Colonic mucosa (tissue), 4 donors: ENCODE data around the gene RBM23. TPM values are rescaled to one million over a fixed set of nuclear protein-coding genes. Genes with fewer than 3 reads are reported as not detected.

Source experiments
- DNase-seq: peaks from one replicate; pipeline ENCODE4 v3.0.0-alpha.2; 2020
- H3K27ac ChIP-seq: fragments of 200-600 bp; one replicate; pipeline ENCODE4 v1.8.0; 2021
- H3K27me3 ChIP-seq: fragments of 200-600 bp; one replicate; pipeline ENCODE4 v1.8.0; 2021
- H3K36me3 ChIP-seq: fragments of 200-600 bp; one replicate; pipeline ENCODE4 v1.8.0; 2021
- H3K4me1 ChIP-seq: fragments of 200-600 bp; one replicate; pipeline ENCODE4 v1.8.0; 2021; ENCODE audit warnings: mild to moderate bottlenecking
- H3K4me3 ChIP-seq: fragments of 200-600 bp; one replicate; pipeline ENCODE4 v1.8.0; 2021
- H3K9ac ChIP-seq, 2 donors: one replicate each; pipeline ENCODE4 v1.7.0; 2013; ENCODE audit warnings: control low read depth in 2 of 2, low read depth in 2 of 2, low read length in 2 of 2
- H3K9me3 ChIP-seq: fragments of 200-600 bp; one replicate; pipeline ENCODE4 v1.8.0; 2021
- intact Hi-C: fragments of 100-400 bp; cut with DNase I; formaldehyde crosslinking; loops from one replicate; pipeline ENCODE4 v1.14.1; 2022
- total RNA-seq, 2 donors: library from RNA; stranded (reverse); fragmentation: NEBNext Ultra II Directional in 1 of 2; extraction: Animal tissue kit (Norgen Biotek cat#: 25700) in 1 of 2; gene quantifications; one replicate each; pipeline ENCODE4 v1.2.1, GENCODE V29; 2021
- TF ChIP-seq, protein P1 (sequence below): fragments of 200-600 bp; IDR thresholded peaks from one replicate; pipeline ENCODE4 v1.8.0; 2022; ENCODE audit warnings: antibody characterized with exemption, mild to moderate bottlenecking
- donor health status: healthy.
- donor health status: DM: no; HTN: no; CAD: no.
- donor health status: DM: no; HTN: no; CAD: no.

The RBM23 gene
- total RNA-seq, 2 donors from 2014 or later = 66.8 to 67.7 TPM

DNA sequence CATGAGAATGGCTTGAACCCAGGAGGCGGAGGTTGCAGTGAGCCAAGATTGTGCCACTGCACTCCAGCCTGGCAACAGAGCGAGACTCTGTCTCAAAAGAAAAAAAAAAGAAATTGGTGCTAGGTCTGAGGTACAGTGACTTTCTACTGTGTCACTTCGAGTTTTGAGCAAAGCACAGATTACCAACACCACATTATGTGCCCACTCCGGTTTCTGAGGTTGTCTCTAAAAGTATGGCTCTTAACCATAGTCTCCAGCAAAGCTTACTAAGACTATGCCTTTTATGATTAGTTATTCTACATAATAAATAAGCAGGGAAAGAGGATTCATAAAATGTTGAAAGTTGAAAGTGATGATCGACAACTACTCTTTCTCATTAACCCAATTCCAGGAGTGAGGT lies 8.0 kb downstream of the RBM23 start:
- TF ChIP-seq, protein P1, sequence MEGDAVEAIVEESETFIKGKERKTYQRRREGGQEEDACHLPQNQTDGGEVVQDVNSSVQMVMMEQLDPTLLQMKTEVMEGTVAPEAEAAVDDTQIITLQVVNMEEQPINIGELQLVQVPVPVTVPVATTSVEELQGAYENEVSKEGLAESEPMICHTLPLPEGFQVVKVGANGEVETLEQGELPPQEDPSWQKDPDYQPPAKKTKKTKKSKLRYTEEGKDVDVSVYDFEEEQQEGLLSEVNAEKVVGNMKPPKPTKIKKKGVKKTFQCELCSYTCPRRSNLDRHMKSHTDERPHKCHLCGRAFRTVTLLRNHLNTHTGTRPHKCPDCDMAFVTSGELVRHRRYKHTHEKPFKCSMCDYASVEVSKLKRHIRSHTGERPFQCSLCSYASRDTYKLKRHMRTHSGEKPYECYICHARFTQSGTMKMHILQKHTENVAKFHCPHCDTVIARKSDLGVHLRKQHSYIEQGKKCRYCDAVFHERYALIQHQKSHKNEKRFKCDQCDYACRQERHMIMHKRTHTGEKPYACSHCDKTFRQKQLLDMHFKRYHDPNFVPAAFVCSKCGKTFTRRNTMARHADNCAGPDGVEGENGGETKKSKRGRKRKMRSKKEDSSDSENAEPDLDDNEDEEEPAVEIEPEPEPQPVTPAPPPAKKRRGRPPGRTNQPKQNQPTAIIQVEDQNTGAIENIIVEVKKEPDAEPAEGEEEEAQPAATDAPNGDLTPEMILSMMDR = no peak
- peaks cover 11% of the 10 kb centered on the region for H3K36me3 ChIP-seq

GRCh38 chr14:22908601-22909000 lies 10.3 kb downstream of the RBM23 start:
- TF ChIP-seq, protein P1 = no peak
- H3K9me3 ChIP-seq = no peaks in the 10 kb centered on the region
- no peak overlapping the region for H3K27ac ChIP-seq
- H3K4me3 ChIP-seq = no peak overlapping the region
- H3K4me1 ChIP-seq = no peaks in the 10 kb centered on the region
- H3K9ac ChIP-seq = no peak overlapping the region
- peaks cover 27% of the 10 kb centered on the region for H3K36me3 ChIP-seq
- no peaks in the 10 kb centered on the region for H3K27me3 ChIP-seq
- DNase-seq = no peak
- intact Hi-C loops = no loop called here

More for the DNA sequence above, 8.0 kb downstream of the RBM23 start:
- no peak for DNase-seq
- Histone ChIP-seq H3K27ac (no peak overlapping the region), H3K9ac (no peak overlapping the region), H3K9me3 (no peaks in the 10 kb centered on the region), H3K27me3 (no peaks in the 10 kb centered on the region), H3K4me1 (no peaks in the 10 kb centered on the region), H3K4me3 (no peak overlapping the region)
- intact Hi-C loops = no loop called here

DNA sequence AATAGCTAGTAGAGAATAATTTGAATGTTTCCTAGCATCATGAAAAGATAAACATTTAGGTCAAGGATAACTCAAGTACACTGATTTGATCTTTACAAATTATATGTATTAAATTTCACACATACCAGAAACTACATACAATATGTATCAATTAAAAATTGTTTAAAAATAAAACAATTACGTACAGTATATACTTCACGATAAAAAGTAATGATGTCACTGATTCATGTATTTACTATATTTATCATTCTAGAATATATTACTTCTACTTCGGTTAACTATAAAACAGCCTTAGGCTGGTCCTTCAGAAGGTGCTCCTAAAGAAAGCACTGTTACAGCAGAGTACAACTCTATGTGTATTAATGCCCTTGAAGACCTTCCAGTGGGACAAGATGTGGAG lies 11.5 kb downstream of the RBM23 start:
- DNase-seq = no peak
- H3K27me3 ChIP-seq = no peaks in the 10 kb centered on the region
- H3K9ac ChIP-seq = no peak overlapping the region
- H3K4me1 ChIP-seq = no peaks in the 10 kb centered on the region
- H3K9me3 ChIP-seq = no peaks in the 10 kb centered on the region
- TF ChIP-seq, protein P1 = no peak
- H3K27ac ChIP-seq = no peak overlapping the region
- H3K4me3 ChIP-seq = no peak overlapping the region
- H3K36me3 ChIP-seq = peaks cover 32% of the 10 kb centered on the region
- intact Hi-C loops = no loop called here

DNA sequence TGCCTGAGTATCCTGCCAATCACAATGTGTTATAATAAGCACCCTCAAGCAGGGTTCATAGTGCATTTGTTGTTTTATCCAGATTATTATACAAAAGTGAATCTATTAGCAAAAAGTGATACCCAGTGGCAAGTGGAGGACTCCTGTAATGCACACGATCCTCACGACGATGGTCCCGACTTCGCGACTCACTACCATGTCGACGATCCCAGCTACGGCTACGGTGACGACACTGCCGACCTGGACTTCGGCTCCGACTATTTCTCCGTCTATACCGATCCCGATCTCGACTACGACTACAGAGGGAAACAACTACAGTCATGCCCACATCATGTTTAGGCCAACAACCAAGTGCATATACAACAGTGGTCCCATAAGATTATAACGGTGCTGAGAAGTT lies 12.9 kb downstream of the RBM23 start:
- no peak overlapping the region for H3K4me3 ChIP-seq
- no peaks in the 10 kb centered on the region for H3K4me1 ChIP-seq
- no peak overlapping the region for H3K9ac ChIP-seq
- DNase-seq = no peak
- TF ChIP-seq, protein P1 = no peak
- intact Hi-C loops = no loop called here
- H3K27ac ChIP-seq = no peak overlapping the region
- no peaks in the 10 kb centered on the region for H3K9me3 ChIP-seq
- H3K27me3 ChIP-seq = no peaks in the 10 kb centered on the region
- H3K36me3 ChIP-seq = peaks cover 42% of the 10 kb centered on the region

- DNase-seq = no peak
- Histone ChIP-seq H3K27me3 (no peaks in the 10 kb centered on the region), H3K9ac (no peak overlapping the region), H3K9me3 (no peaks in the 10 kb centered on the region), H3K27ac (no peak overlapping the region), H3K36me3 (peaks cover 39% of the 10 kb centered on the region), H3K4me3 (no peak overlapping the region), H3K4me1 (no peaks in the 10 kb centered on the region)
- TF ChIP-seq, protein P1 = no peak
- intact Hi-C loops = no loop called here
Measured at GRCh38 chr14:22905627-22906026, 13.3 kb downstream of the RBM23 start.

DNA sequence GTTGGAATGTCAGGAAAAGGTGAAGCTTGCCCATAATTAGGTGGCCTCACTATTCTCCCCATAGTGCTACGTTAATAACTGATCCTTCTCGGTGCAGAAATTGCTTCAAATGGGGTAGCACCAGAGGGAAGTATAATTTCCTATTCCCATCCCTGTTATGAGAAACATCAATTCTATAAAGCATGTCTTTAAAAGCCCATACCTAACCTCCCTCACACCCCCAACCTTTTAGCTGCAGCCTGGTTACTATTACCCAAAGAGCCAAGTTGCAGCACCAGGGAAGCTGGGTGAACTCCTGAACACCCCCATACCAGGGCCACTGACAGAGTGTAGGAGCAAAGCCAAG lies 15.2 kb downstream of the RBM23 start:
- TF ChIP-seq, protein P1 = no peak
- Histone ChIP-seq H3K9me3 (no peaks in the 10 kb centered on the region), H3K36me3 (peaks cover 37% of the 10 kb centered on the region), H3K4me1 (no peaks in the 10 kb centered on the region), H3K27ac (no peak overlapping the region), H3K27me3 (no peaks in the 10 kb centered on the region), H3K4me3 (no peak overlapping the region), H3K9ac (no peak overlapping the region)
- no peak for DNase-seq
- intact Hi-C loops = no loop called here
